Neural cell (in vitro differentiated cells): Measurements from ENCODE around the gene CTLA4. TPM values are rescaled to one million over a fixed set of nuclear protein-coding genes. Genes with fewer than 3 reads are reported as not detected.

Source experiments
- H2AFZ ChIP-seq: fragments of 200-600, 300-800 bp; sonication (generic), shearing (Covaris generic); 2 replicates; pipeline ENCODE4 v1.6.0; 2014; ENCODE audit warnings: low read depth, mild to moderate bottlenecking, antibody characterized with exemption, low read length, moderate library complexity
- H3F3A ChIP-seq: fragments of 200-600 bp; shearing (Covaris generic); 2 replicates; pipeline ENCODE4 v1.6.1; 2016; ENCODE audit warnings: mild to moderate bottlenecking, moderate library complexity, mixed read lengths, antibody characterized with exemption, low read length; ENCODE audit not compliant: insufficient read depth, poor library complexity, severe bottlenecking
- H3K27ac ChIP-seq: fragments of 200-600, 300-800 bp; sonication (generic), shearing (Covaris generic); 2 replicates; pipeline ENCODE4 v1.5.1; 2014; ENCODE audit warnings: mild to moderate bottlenecking, low read length, moderate library complexity
- H3K27me3 ChIP-seq: fragments of 300-800, 200-600 bp; sonication (generic), shearing (Covaris generic); 2 replicates; pipeline ENCODE4 v1.6.0; 2014; ENCODE audit warnings: mild to moderate bottlenecking, low read depth, low read length, moderate library complexity; ENCODE audit not compliant: insufficient read depth
- H3K36me3 ChIP-seq: fragments of 300-800, 200-600 bp; sonication (generic), shearing (Covaris generic); 2 replicates; pipeline ENCODE4 v1.5.1; 2014; ENCODE audit warnings: mild to moderate bottlenecking, antibody characterized with exemption, low read length, moderate library complexity; ENCODE audit not compliant: insufficient read depth
- H3K4me2 ChIP-seq: fragments of 300-800, 200-600 bp; sonication (generic), shearing (Covaris generic); 2 replicates; pipeline ENCODE4 v1.6.0; 2014; ENCODE audit warnings: mild to moderate bottlenecking, low read length
- H3K4me3 ChIP-seq: fragments of 300-800, 200-600 bp; sonication (generic), shearing (Covaris generic); 2 replicates; pipeline ENCODE4 v1.5.1; 2014; ENCODE audit warnings: mild to moderate bottlenecking, low read length, moderate library complexity
- H3K79me2 ChIP-seq: fragments of 200-600 bp; shearing (Covaris generic); replicated peaks from 2 replicates; pipeline ENCODE4 v1.6.0; 2014; ENCODE audit warnings: mild to moderate bottlenecking, low read length, moderate library complexity; ENCODE audit not compliant: insufficient read depth
- H3K9ac ChIP-seq: fragments of 300-800, 200-600 bp; sonication (generic), shearing (Covaris generic); 2 replicates; pipeline ENCODE4 v1.6.1; 2016; ENCODE audit warnings: mild to moderate bottlenecking, low read length, mixed read lengths
- H3K9me2 ChIP-seq: fragments of 200-600 bp; shearing (Covaris generic); 2 replicates; pipeline ENCODE4 v1.6.1; 2016; ENCODE audit warnings: mild to moderate bottlenecking, low read length, mixed read lengths; ENCODE audit not compliant: insufficient read depth
- H3K9me3 ChIP-seq: fragments of 200-600, 300-800 bp; sonication (generic), shearing (Covaris generic); 2 replicates; pipeline ENCODE4 v1.6.1; 2016; ENCODE audit warnings: mild to moderate bottlenecking, mixed run types, low read length, moderate library complexity, mixed read lengths
- H4K20me1 ChIP-seq: fragments of 200-600 bp; shearing (Covaris generic); 2 replicates; pipeline ENCODE4 v1.6.1; 2016; ENCODE audit warnings: mild to moderate bottlenecking, mixed run types; ENCODE audit not compliant: insufficient read depth
- CTCF ChIP-seq: fragments of 450-650 bp; IDR thresholded peaks from 2 replicates; pipeline ENCODE4 v1.5.1; 2014; ENCODE audit warnings: antibody characterized with exemption, mild to moderate bottlenecking, moderate library complexity; ENCODE audit not compliant: poor library complexity, severe bottlenecking
- EP300 ChIP-seq: fragments of 450-650 bp; conservative IDR thresholded peaks from 2 replicates; pipeline ENCODE4 v1.6.1; 2014; ENCODE audit warnings: antibody characterized with exemption, mild to moderate bottlenecking, moderate library complexity; ENCODE audit not compliant: poor library complexity, severe bottlenecking
- EZH2 ChIP-seq: fragments of 200-600, 300-800 bp; shearing (Covaris generic), sonication (generic); IDR thresholded peaks from 2 replicates; pipeline ENCODE4 v1.6.1; 2014; ENCODE audit warnings: antibody characterized with exemption, low read length, borderline replicate concordance, mild to moderate bottlenecking; ENCODE audit not compliant: insufficient read depth, poor library complexity, severe bottlenecking
- MXI1 ChIP-seq: fragments of 450-650 bp; conservative IDR thresholded peaks from 2 replicates; pipeline ENCODE4 v1.6.1; 2014; ENCODE audit warnings: antibody characterized with exemption, mild to moderate bottlenecking; ENCODE audit not compliant: poor library complexity, severe bottlenecking
- POLR2AphosphoS5 ChIP-seq: IDR thresholded peaks from 2 replicates; pipeline ENCODE4 v1.6.1; 2012
- RAD21 ChIP-seq: fragments of 450-650 bp; conservative IDR thresholded peaks from 2 replicates; pipeline ENCODE4 v1.6.1; 2014; ENCODE audit warnings: antibody characterized with exemption, mild to moderate bottlenecking, moderate library complexity
- REST ChIP-seq: IDR thresholded peaks from 2 replicates; pipeline ENCODE4 v1.6.1; 2012; ENCODE audit warnings: borderline replicate concordance
- SMC3 ChIP-seq: fragments of 450-650 bp; conservative IDR thresholded peaks from 2 replicates; pipeline ENCODE4 v1.6.1; 2014; ENCODE audit warnings: antibody characterized with exemption, mild to moderate bottlenecking, moderate library complexity; ENCODE audit not compliant: poor library complexity
- TAF1 ChIP-seq: IDR thresholded peaks from 2 replicates; pipeline ENCODE4 v1.6.1; 2012; ENCODE audit warnings: low read depth
- polyA plus RNA-seq: library from polyadenylated mRNA; depleted of rRNA; stranded (reverse); fragments of >200 nt; gene quantifications from 2 replicates; pipeline ENCODE4 v1.2.3, GENCODE V29; 2014

CTLA4 gene
- polyA plus RNA-seq, 1 donor from 2014 or later = not detected

GRCh38 chr2:203819434-203820133, 48.0 kb upstream of the CTLA4 start:
- Histone ChIP-seq H3K9ac (no peak overlapping the region), H2AFZ (no peak overlapping the region), H3K27ac (no peak overlapping the region), H3K36me3 (no peaks in the 10 kb centered on the region), H3K4me2 (no peak overlapping the region), H3F3A (no peaks in the 10 kb centered on the region), H3K27me3 (no peaks in the 10 kb centered on the region), H3K4me3 (no peak overlapping the region), H3K9me2 (no peaks in the 10 kb centered on the region), H4K20me1 (no peaks in the 10 kb centered on the region), H3K79me2 (no peaks in the 10 kb centered on the region), H3K9me3 (no peaks in the 10 kb centered on the region)
- no peak for TF ChIP-seq EZH2
- TF ChIP-seq SMC3 = no peak
- no peak for TF ChIP-seq POLR2AphosphoS5
- no peak for TF ChIP-seq EP300
- TF ChIP-seq RAD21 = no peak
- TF ChIP-seq MXI1 = no peak
- no peak for TF ChIP-seq TAF1
- TF ChIP-seq CTCF = no peak
- no peak for TF ChIP-seq REST

GRCh38 chr2:203820969-203821368, 46.6 kb upstream of the CTLA4 start:
- TF ChIP-seq EP300 = no peak
- TF ChIP-seq REST = no peak
- no peak for TF ChIP-seq SMC3
- no peak for TF ChIP-seq RAD21
- TF ChIP-seq MXI1 = no peak
- no peak for TF ChIP-seq TAF1
- TF ChIP-seq CTCF = no peak
- no peak for TF ChIP-seq EZH2
- TF ChIP-seq POLR2AphosphoS5 = no peak
- Histone ChIP-seq H3K27ac (no peak overlapping the region), H3K9me2 (no peaks in the 10 kb centered on the region), H3K9ac (no peak overlapping the region), H3K4me3 (no peak overlapping the region), H4K20me1 (no peaks in the 10 kb centered on the region), H3K9me3 (no peaks in the 10 kb centered on the region), H3K79me2 (no peaks in the 10 kb centered on the region), H3F3A (no peaks in the 10 kb centered on the region), H2AFZ (no peak overlapping the region), H3K4me2 (no peak overlapping the region), H3K27me3 (no peaks in the 10 kb centered on the region), H3K36me3 (no peaks in the 10 kb centered on the region)
